ENCODE data around the gene IL1RAPL1.

Gene IL1RAPL1

GRCh38 chrX:28586981-28587551 is at the start of gene IL1RAPL1:
IL1RAPL1 (plus strand) TSS chrX:28587446.
- peak; percentile 17 for DNase-seq (ENCODE audit: low read depth)

- DNase-seq (ENCODE audit: low read depth): no peak
Measured at GRCh38 chrX:28542791-28543190, 44.5 kb upstream of the IL1RAPL1 start.

- no peak for DNase-seq (ENCODE audit: low read depth)
Measured at GRCh38 chrX:28549838-28550237, 37.4 kb upstream of the IL1RAPL1 start.

- DNase-seq (ENCODE audit: low read depth): no peak
Measured at GRCh38 chrX:28550331-28550872, 36.8 kb upstream of the IL1RAPL1 start.

GRCh38 chrX:28552322-28552721 is 34.9 kb upstream of the IL1RAPL1 start:
- no peak for DNase-seq (ENCODE audit: low read depth)

GRCh38 chrX:28552882-28553829 is 34.1 kb upstream of the IL1RAPL1 start:
- DNase-seq (ENCODE audit: low read depth): no peak

- DNase-seq (ENCODE audit: low read depth): no peak
Measured at GRCh38 chrX:28576117-28576516, 11.1 kb upstream of the IL1RAPL1 start.

GRCh38 chrX:28581522-28581921 is 5.7 kb upstream of the IL1RAPL1 start:
- no peak for DNase-seq (ENCODE audit: low read depth)

- no peak for DNase-seq (ENCODE audit: low read depth)
Measured at GRCh38 chrX:28582511-28582910, 4.7 kb upstream of the IL1RAPL1 start.

GRCh38 chrX:28584025-28584424 is 3.2 kb upstream of the IL1RAPL1 start:
- no peak for DNase-seq (ENCODE audit: low read depth)

- DNase-seq (ENCODE audit: low read depth): no peak
Measured at GRCh38 chrX:28585767-28586166, 1.5 kb upstream of the IL1RAPL1 start.

GRCh38 chrX:28586286-28586685 is 960 bp upstream of the IL1RAPL1 start:
- DNase-seq (ENCODE audit: low read depth): no peak

GRCh38 chrX:28589046-28589445 is 1.8 kb downstream of the IL1RAPL1 start:
- no peak for DNase-seq (ENCODE audit: low read depth)

- no peak for DNase-seq (ENCODE audit: low read depth)
Measured at GRCh38 chrX:28590396-28590795, 3.1 kb downstream of the IL1RAPL1 start.

- no peak for DNase-seq (ENCODE audit: low read depth)
Measured at GRCh38 chrX:28591542-28591941, 4.3 kb downstream of the IL1RAPL1 start.

- DNase-seq (ENCODE audit: low read depth): no peak
Measured at GRCh38 chrX:28595346-28595745, 8.1 kb downstream of the IL1RAPL1 start.

GRCh38 chrX:28599957-28600356 is 12.7 kb downstream of the IL1RAPL1 start:
- no peak for DNase-seq (ENCODE audit: low read depth)

- no peak for DNase-seq (ENCODE audit: low read depth)
Measured at GRCh38 chrX:28609003-28609402, 21.8 kb downstream of the IL1RAPL1 start.

GRCh38 chrX:28609917-28610613 is 22.8 kb downstream of the IL1RAPL1 start:
- no peak for DNase-seq (ENCODE audit: low read depth)

GRCh38 chrX:28610746-28611145 is 23.5 kb downstream of the IL1RAPL1 start:
- DNase-seq (ENCODE audit: low read depth): no peak

GRCh38 chrX:28613558-28613957 is 26.3 kb downstream of the IL1RAPL1 start:
- DNase-seq (ENCODE audit: low read depth): no peak

- DNase-seq (ENCODE audit: low read depth): no peak
Measured at GRCh38 chrX:28625223-28625622, 38.0 kb downstream of the IL1RAPL1 start.

- DNase-seq (ENCODE audit: low read depth): no peak
Measured at GRCh38 chrX:28626515-28626914, 39.3 kb downstream of the IL1RAPL1 start.
